ENCODE data around the gene SHLD1. TPM values are rescaled to one million over a fixed set of nuclear protein-coding genes. Genes with fewer than 3 reads are reported as not detected.
"Not testable (repeated sequence)": the region's sequence is repeated elsewhere in the genome, so short reads cannot be mapped to it uniquely, and the experiment has no call there.

Gene SHLD1
- total RNA-seq, 1 donor from 2014 or later, result 3.5 TPM

DNA sequence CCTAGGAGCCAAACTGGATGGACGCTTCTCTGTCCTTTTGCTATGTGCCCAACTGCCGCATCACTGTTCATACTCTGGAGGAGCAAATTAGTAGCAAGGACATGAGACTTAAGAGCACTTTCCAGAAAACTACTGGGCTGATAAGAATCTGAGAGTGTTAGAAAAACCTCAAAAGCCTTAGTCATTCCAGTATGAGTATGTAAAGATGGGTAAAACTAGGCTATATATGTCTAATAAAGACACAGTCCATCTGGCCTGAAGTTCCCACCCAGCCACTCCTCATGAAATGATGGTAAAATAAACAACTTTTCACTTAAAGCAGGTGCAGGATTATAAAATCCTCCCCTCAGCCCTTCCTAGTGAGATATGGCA is 30.6 kb downstream of the SHLD1 start:
- H3K27ac ChIP-seq (ENCODE audit: low read depth, low read length), result no peak overlapping the region
- H3K27me3 ChIP-seq (ENCODE audit: insufficient read depth, low read length), result no peaks in the 10 kb centered on the region
- Mint-ChIP-seq H3K4me3 (ENCODE audit: unreplicated experiment) (no peak overlapping the region), H3K9me3 (ENCODE audit: unreplicated experiment) (no peaks in the 10 kb centered on the region), H3K27me3 (ENCODE audit: low read depth, unreplicated experiment) (no peaks in the 10 kb centered on the region), H3K36me3 (ENCODE audit: low read depth, unreplicated experiment) (peaks cover 6% of the 10 kb centered on the region), H3K4me1 (ENCODE audit: low read depth, unreplicated experiment) (peaks cover 2% of the 10 kb centered on the region), H3K27ac (ENCODE audit: unreplicated experiment) (no peak overlapping the region)
- H2AFZ ChIP-seq (ENCODE audit: low read depth, low read length), result no peak overlapping the region
- DNase-seq (ENCODE audit: low read depth) (peak; percentile 29), FAIRE-seq (no peak)
- no peaks in the 10 kb centered on the region for H3K9me3 ChIP-seq (ENCODE audit: insufficient read depth, low read depth, low read length)
- no peaks in the 10 kb centered on the region for H4K20me1 ChIP-seq (ENCODE audit: insufficient read depth, low read length)
- no peak overlapping the region for H3K4me3 ChIP-seq (ENCODE audit: insufficient read depth, low read depth, low read length)
- TF ChIP-seq EZH2 (IDR thresholded peaks at IDR 0.05; ENCODE audit: insufficient read depth, low read length), result no peak
- TF ChIP-seq, protein P1, sequence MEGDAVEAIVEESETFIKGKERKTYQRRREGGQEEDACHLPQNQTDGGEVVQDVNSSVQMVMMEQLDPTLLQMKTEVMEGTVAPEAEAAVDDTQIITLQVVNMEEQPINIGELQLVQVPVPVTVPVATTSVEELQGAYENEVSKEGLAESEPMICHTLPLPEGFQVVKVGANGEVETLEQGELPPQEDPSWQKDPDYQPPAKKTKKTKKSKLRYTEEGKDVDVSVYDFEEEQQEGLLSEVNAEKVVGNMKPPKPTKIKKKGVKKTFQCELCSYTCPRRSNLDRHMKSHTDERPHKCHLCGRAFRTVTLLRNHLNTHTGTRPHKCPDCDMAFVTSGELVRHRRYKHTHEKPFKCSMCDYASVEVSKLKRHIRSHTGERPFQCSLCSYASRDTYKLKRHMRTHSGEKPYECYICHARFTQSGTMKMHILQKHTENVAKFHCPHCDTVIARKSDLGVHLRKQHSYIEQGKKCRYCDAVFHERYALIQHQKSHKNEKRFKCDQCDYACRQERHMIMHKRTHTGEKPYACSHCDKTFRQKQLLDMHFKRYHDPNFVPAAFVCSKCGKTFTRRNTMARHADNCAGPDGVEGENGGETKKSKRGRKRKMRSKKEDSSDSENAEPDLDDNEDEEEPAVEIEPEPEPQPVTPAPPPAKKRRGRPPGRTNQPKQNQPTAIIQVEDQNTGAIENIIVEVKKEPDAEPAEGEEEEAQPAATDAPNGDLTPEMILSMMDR (IDR thresholded peaks at IDR 0.05; ENCODE audit: insufficient read depth, low read depth, low read length), result no peak
- H3K4me1 ChIP-seq (ENCODE audit: insufficient read depth, low read length), result no peaks in the 10 kb centered on the region
- no peak overlapping the region for H3K4me2 ChIP-seq (ENCODE audit: low read length)
- no peaks in the 10 kb centered on the region for H3K79me2 ChIP-seq (ENCODE audit: insufficient read depth, low read length)
- no peak overlapping the region for H3K9ac ChIP-seq (ENCODE audit: low read length)
- no peaks in the 10 kb centered on the region for H3K36me3 ChIP-seq (ENCODE audit: insufficient read depth, low read length)

DNA sequence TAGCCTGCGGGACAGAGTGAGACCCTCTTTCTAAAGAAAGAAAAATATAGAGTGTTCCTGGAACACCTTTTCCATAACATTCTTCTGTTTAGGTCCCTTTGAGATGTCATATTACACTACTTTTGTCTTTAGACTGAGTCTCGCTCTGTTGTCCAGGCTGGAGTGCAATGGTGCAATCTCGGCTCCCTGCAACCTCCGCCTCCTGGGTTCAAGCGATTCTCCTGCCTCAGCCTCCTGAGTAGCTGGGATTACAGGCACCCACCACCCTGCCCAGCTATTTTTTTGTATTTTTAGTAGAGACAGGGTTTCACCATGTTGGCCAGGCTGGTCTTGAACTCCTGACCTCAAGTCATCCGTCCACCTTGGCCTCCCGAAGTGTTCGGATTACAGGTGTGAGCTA is 31.2 kb downstream of the SHLD1 start:
- not testable (repeated sequence) for H4K20me1 ChIP-seq (ENCODE audit: insufficient read depth, low read length); DNase-seq (ENCODE audit: low read depth); H3K9me3 ChIP-seq (ENCODE audit: insufficient read depth, low read depth, low read length); H3K4me3 ChIP-seq (ENCODE audit: insufficient read depth, low read depth, low read length); H2AFZ ChIP-seq (ENCODE audit: low read depth, low read length); H3K9me3 Mint-ChIP-seq (ENCODE audit: unreplicated experiment); H3K27ac Mint-ChIP-seq (ENCODE audit: unreplicated experiment); H3K36me3 Mint-ChIP-seq (ENCODE audit: low read depth, unreplicated experiment); H3K4me2 ChIP-seq (ENCODE audit: low read length); H3K36me3 ChIP-seq (ENCODE audit: insufficient read depth, low read length); H3K4me1 Mint-ChIP-seq (ENCODE audit: low read depth, unreplicated experiment); H3K27me3 ChIP-seq (ENCODE audit: insufficient read depth, low read length); H3K27ac ChIP-seq (ENCODE audit: low read depth, low read length); FAIRE-seq; H3K4me1 ChIP-seq (ENCODE audit: insufficient read depth, low read length); H3K27me3 Mint-ChIP-seq (ENCODE audit: low read depth, unreplicated experiment); H3K9ac ChIP-seq (ENCODE audit: low read length); H3K4me3 Mint-ChIP-seq (ENCODE audit: unreplicated experiment); H3K79me2 ChIP-seq (ENCODE audit: insufficient read depth, low read length)

DNA sequence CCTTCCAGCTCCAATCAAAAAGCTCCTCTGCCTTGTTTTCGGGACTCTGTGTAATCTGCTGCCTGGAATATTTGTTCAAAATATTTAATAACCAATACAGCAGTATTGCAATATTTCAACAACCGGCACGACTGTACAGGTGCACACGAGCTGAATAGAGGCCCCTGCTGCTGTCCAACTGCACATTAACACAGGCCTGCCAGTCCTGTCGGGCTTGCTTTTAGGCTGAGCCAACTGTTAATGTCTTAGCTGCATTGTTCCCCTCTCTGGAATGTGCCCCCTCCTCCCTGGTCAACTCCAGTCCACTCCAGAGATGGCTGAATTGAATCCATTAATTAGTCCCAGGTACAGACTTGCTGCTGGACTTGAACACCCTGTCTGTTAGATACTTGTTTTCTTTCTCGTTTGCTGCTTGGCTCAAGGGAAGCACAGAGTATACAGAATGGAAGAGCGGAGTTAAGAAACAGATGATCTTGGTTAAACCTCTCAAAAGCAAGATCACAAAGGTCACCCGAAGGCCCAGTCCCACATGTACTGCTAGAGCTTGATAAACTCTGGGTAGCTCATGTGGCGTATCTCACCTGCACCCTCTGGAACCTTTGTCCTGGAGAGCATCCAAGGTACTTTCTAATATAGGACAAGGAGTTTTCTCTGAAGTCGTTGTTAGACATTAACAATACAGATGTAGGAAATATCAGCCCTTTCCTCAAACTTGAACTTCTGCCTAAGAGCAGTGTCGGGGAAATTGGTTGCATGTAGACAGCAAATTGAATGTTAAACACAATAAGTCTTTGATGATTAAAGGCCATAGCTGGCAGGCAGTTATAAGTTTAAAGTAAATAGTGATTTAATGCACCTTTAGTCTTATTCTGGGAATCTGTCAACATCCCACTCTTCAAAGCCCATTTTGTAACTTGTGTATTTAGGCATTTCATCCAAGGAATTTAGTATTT is 31.9 kb downstream of the SHLD1 start:
- DNase-seq (ENCODE audit: low read depth) (no peak), FAIRE-seq (no peak)
- H3K4me3 Mint-ChIP-seq (ENCODE audit: unreplicated experiment), result no peak overlapping the region
- peaks cover 6% of the 10 kb centered on the region for H3K36me3 Mint-ChIP-seq (ENCODE audit: low read depth, unreplicated experiment)
- no peak overlapping the region for H3K27ac Mint-ChIP-seq (ENCODE audit: unreplicated experiment)
- Histone ChIP-seq H3K4me2 (ENCODE audit: low read length) (no peak overlapping the region), H3K9me3 (ENCODE audit: insufficient read depth, low read depth, low read length) (no peaks in the 10 kb centered on the region), H3K36me3 (ENCODE audit: insufficient read depth, low read length) (no peaks in the 10 kb centered on the region), H3K27me3 (ENCODE audit: insufficient read depth, low read length) (no peaks in the 10 kb centered on the region), H3K4me1 (ENCODE audit: insufficient read depth, low read length) (peaks cover 5% of the 10 kb centered on the region), H3K4me3 (ENCODE audit: insufficient read depth, low read depth, low read length) (no peak overlapping the region), H2AFZ (ENCODE audit: low read depth, low read length) (no peak overlapping the region), H3K27ac (ENCODE audit: low read depth, low read length) (no peak overlapping the region), H3K9ac (ENCODE audit: low read length) (no peak overlapping the region), H3K79me2 (ENCODE audit: insufficient read depth, low read length) (no peaks in the 10 kb centered on the region), H4K20me1 (ENCODE audit: insufficient read depth, low read length) (no peaks in the 10 kb centered on the region)
- H3K9me3 Mint-ChIP-seq (ENCODE audit: unreplicated experiment), result no peaks in the 10 kb centered on the region
- H3K4me1 Mint-ChIP-seq (ENCODE audit: low read depth, unreplicated experiment), result peaks cover 2% of the 10 kb centered on the region
- no peak for TF ChIP-seq EZH2 (IDR thresholded peaks at IDR 0.05; ENCODE audit: insufficient read depth, low read length)
- TF ChIP-seq, protein P1 (IDR thresholded peaks at IDR 0.05; ENCODE audit: insufficient read depth, low read depth, low read length), result no peak
- no peaks in the 10 kb centered on the region for H3K27me3 Mint-ChIP-seq (ENCODE audit: low read depth, unreplicated experiment)
